Epithelial cell of esophagus (primary cell): ENCODE results near the gene GPLD1.

Experiments used
- DNase-seq: peaks from one replicate; pipeline ENCODE4 v3.0.0; 2010; ENCODE audit warnings: low read depth
- H3K4me3 ChIP-seq: 2 replicates; pipeline ENCODE4 v1.5.1; 2011; ENCODE audit warnings: mild to moderate bottlenecking, low read length, control low read depth
- TF ChIP-seq, protein P1 (sequence below): IDR thresholded peaks from 2 replicates; pipeline ENCODE4 v1.5.1; 2011; ENCODE audit warnings: low read depth, mild to moderate bottlenecking, low read length, control low read depth, inconsistent platforms; ENCODE audit not compliant: insufficient read depth; ENCODE audit errors: missing control alignments

Gene GPLD1

GRCh38 chr6:24489470-24489869 is at the start of gene GPLD1:
TSS of gene GPLD1 (minus strand) at chr6:24489578. CDS start at chr6:24489511, 67 bp downstream.
- TF ChIP-seq, protein P1, sequence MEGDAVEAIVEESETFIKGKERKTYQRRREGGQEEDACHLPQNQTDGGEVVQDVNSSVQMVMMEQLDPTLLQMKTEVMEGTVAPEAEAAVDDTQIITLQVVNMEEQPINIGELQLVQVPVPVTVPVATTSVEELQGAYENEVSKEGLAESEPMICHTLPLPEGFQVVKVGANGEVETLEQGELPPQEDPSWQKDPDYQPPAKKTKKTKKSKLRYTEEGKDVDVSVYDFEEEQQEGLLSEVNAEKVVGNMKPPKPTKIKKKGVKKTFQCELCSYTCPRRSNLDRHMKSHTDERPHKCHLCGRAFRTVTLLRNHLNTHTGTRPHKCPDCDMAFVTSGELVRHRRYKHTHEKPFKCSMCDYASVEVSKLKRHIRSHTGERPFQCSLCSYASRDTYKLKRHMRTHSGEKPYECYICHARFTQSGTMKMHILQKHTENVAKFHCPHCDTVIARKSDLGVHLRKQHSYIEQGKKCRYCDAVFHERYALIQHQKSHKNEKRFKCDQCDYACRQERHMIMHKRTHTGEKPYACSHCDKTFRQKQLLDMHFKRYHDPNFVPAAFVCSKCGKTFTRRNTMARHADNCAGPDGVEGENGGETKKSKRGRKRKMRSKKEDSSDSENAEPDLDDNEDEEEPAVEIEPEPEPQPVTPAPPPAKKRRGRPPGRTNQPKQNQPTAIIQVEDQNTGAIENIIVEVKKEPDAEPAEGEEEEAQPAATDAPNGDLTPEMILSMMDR, result no peak
- DNase-seq, result no peak
- no peak within 1 kb of the TSS for H3K4me3 ChIP-seq

- no peak overlapping the region for H3K4me3 ChIP-seq
- DNase-seq, result peak; percentile 77
- TF ChIP-seq, protein P1, result no peak
These were observed 48.5 kb upstream of the GPLD1 start for GRCh38 chr6:24537771-24538385.

GRCh38 chr6:24537082-24537699 is 47.8 kb upstream of the GPLD1 start:
- DNase-seq, result no peak
- TF ChIP-seq, protein P1, result no peak

DNA sequence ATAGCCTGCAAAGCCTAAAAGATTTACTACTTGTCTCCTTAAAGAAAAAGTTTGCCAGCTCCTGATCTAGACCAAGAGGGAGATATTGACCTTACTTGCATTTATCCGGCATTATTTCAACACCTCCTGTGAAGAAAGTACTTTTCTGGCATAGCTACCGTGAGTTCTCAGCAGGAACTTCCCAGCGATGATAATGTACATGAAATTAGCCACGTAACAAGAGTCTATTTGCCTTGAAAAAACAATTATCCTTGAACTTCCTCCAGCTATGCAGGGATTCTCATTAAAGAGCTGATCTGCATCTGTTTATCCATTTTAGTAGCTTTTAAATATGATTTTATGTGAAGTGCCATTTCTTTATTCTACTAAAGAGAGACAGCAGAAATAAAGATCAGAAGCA is 47.1 kb upstream of the GPLD1 start:
- TF ChIP-seq, protein P1, result no peak
- DNase-seq, result no peak
- no peak overlapping the region for H3K4me3 ChIP-seq

More at GRCh38 chr6:24537082-24537699, 47.8 kb upstream of the GPLD1 start:
- no peak overlapping the region for H3K4me3 ChIP-seq

- no peak overlapping the region for H3K4me3 ChIP-seq
- TF ChIP-seq, protein P1, result no peak
- no peak for DNase-seq
These were observed 45.8 kb upstream of the GPLD1 start for GRCh38 chr6:24535210-24535609.

DNA sequence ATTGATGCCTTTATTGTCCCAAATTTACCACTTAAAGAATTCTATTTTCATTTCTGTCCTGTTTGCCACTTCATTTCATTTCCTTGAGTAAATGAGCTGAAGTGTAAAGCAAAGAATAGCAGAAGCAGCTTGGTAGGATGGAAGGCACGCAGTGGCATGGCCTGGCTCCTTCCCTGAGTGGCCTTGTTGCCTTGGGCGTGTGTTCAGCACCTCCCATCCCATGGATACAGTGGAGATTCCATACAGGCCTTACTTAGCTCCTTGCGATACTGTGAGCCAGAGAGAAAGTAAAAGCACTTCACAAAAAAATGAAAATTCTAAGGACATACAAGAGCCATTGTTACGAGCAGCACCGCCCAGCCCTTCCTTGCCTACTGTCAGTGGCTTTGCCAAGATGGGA is 45.0 kb upstream of the GPLD1 start:
- no peak for DNase-seq

GRCh38 chr6:24529985-24530384 is 40.6 kb upstream of the GPLD1 start:
- no peak overlapping the region for H3K4me3 ChIP-seq
- DNase-seq, result no peak
- TF ChIP-seq, protein P1, result no peak

More for the DNA sequence above, 45.0 kb upstream of the GPLD1 start:
- H3K4me3 ChIP-seq, result no peak overlapping the region
- TF ChIP-seq, protein P1, result no peak
